ENCODE measurements around the gene PLCZ1.

Gene PLCZ1

DNA sequence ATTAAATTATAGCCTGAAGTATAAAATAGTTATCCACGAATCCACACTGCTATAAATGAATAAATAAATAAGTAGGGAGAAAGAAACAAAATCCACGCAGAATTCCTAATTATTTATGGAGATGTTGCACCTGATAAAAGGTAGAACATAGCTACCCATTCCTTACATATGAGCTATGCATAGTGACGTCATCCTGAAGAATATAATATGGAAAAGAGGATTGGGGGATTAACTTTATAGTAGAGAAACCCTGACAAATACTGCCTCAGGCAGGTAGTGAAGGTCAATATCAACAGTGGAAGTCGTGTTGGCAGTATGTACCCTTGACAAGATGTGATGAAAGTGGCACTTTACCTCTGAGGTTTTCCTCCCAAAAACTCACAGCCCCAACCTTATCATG, 82.5 kb downstream of the PLCZ1 start:
- no peak overlapping the region for H3K4me3 ChIP-seq (ENCODE audit: low read length)
- H3K36me3 ChIP-seq (ENCODE audit: insufficient read depth, low read length) = no peaks in the 10 kb centered on the region
- no peak overlapping the region for H3K4me2 ChIP-seq (ENCODE audit: low read length)
- no peaks in the 10 kb centered on the region for H3K4me1 ChIP-seq (ENCODE audit: control insufficient read depth, insufficient read depth, low read length)
- H3K9ac ChIP-seq (ENCODE audit: low read depth, low read length) = no peak overlapping the region
- H3K27me3 ChIP-seq (ENCODE audit: control insufficient read depth, insufficient read depth, low read length) = no peaks in the 10 kb centered on the region
- H3K9me3 ChIP-seq (replicated peaks; ENCODE audit: low read length) = no peaks in the 10 kb centered on the region

DNA sequence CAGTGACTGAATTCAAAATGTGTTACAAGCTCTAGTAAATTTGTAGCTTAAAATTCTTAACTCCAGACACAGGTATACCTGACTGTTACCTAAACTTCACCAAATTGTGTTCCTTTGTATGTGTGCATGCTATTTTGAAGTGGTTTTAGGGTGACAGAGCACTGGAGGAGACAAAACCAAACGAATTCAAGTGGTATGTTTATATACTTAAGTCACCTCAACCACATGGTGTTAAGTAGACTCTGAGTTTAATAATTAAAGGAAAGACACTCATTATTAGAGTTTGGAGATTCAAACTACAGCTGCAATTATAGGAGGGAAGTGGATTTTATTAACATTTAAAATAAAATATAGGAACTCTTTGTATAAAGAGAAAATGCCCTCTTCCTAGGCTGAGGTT, 84.3 kb downstream of the PLCZ1 start:
- Histone ChIP-seq H3K9me3 (replicated peaks; ENCODE audit: low read length) (no peaks in the 10 kb centered on the region), H3K4me1 (ENCODE audit: control insufficient read depth, insufficient read depth, low read length) (no peaks in the 10 kb centered on the region), H3K9ac (ENCODE audit: low read depth, low read length) (no peak overlapping the region), H3K4me3 (ENCODE audit: low read length) (no peak overlapping the region), H3K4me2 (ENCODE audit: low read length) (no peak overlapping the region), H3K36me3 (ENCODE audit: insufficient read depth, low read length) (no peaks in the 10 kb centered on the region), H3K27me3 (ENCODE audit: control insufficient read depth, insufficient read depth, low read length) (no peaks in the 10 kb centered on the region)

DNA sequence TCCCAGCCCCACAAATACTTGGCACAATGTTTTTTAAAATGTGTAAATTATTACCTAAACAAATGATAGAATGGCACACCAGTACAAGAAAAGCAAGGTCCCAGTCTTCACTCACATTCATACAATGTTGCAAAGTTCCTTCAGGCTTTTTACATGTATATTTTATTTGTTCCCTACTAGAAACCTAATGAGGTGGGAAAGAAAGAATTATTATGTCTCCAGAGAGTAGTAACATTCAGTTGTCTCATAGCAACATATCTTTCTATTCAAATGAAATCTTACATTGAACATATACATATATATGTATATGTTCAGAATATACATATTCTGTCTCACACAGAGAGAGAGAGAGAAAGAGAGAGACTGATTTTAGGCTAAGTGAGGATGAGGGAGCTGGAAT, 85.2 kb downstream of the PLCZ1 start:
- H3K36me3 ChIP-seq (ENCODE audit: insufficient read depth, low read length) = no peaks in the 10 kb centered on the region
- H3K27me3 ChIP-seq (ENCODE audit: control insufficient read depth, insufficient read depth, low read length) = no peaks in the 10 kb centered on the region
- H3K4me1 ChIP-seq (ENCODE audit: control insufficient read depth, insufficient read depth, low read length) = no peaks in the 10 kb centered on the region
- no peaks in the 10 kb centered on the region for H3K9me3 ChIP-seq (replicated peaks; ENCODE audit: low read length)
- H3K4me2 ChIP-seq (ENCODE audit: low read length) = no peak overlapping the region
- no peak overlapping the region for H3K4me3 ChIP-seq (ENCODE audit: low read length)
- H3K9ac ChIP-seq (ENCODE audit: low read depth, low read length) = no peak overlapping the region

DNA sequence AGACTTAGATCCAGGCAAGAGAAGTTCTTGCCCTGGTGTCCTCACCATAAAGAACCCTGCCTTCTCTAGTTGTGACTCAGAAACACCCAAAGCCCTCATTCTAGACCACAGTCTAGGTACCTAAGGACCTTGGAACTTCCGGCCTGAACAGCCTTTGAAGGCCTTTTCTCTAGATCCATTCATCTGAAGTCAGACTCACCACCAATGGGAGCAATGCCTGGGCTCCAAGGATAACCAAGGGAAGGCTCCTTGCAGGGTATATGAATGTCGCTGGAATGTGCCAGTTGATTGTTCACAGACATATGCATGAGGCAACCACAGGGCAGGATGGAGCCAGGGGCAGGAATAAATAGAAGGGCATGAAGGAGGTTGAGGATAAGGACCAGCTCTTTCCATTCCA, 86.3 kb downstream of the PLCZ1 start:
- H3K9ac ChIP-seq (ENCODE audit: low read depth, low read length) = no peak overlapping the region
- no peaks in the 10 kb centered on the region for H3K9me3 ChIP-seq (replicated peaks; ENCODE audit: low read length)
- no peaks in the 10 kb centered on the region for H3K27me3 ChIP-seq (ENCODE audit: control insufficient read depth, insufficient read depth, low read length)
- H3K4me1 ChIP-seq (ENCODE audit: control insufficient read depth, insufficient read depth, low read length) = no peaks in the 10 kb centered on the region
- no peaks in the 10 kb centered on the region for H3K36me3 ChIP-seq (ENCODE audit: insufficient read depth, low read length)
- H3K4me3 ChIP-seq (ENCODE audit: low read length) = no peak overlapping the region
- H3K4me2 ChIP-seq (ENCODE audit: low read length) = no peak overlapping the region

DNA sequence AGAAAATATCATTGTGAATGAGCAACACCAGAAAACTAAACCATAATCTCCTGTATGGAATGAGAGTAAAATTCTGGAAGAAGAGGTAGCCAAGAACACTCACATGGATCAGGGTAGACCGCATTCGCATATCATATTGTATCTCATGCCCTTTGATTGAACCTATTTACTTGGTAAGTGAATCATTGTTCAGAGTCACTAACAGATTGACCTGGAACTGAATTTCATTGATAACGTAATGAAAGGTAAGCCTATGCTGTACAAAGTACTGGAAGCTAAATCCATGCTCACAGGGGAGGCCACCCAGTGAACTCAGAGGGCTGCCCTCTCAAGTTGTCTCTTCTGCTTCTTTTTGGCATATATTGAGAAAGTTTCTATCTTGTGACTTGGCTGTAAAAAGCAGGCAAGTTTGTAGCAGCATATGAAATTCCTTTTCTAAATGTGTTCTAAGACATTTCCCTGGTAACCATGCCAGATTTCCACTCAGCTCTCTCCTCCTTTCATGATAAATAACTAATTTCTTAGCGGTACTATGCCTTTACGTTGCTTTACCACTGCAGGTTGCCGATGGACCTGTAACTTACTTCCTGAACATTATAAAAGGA, 91.4 kb downstream of the PLCZ1 start:
- Histone ChIP-seq H3K27me3 (ENCODE audit: control insufficient read depth, insufficient read depth, low read length) (no peaks in the 10 kb centered on the region), H3K9me3 (replicated peaks; ENCODE audit: low read length) (no peaks in the 10 kb centered on the region), H3K4me1 (ENCODE audit: control insufficient read depth, insufficient read depth, low read length) (no peaks in the 10 kb centered on the region), H3K4me3 (ENCODE audit: low read length) (no peak overlapping the region), H3K9ac (ENCODE audit: low read depth, low read length) (no peak overlapping the region), H3K4me2 (ENCODE audit: low read length) (no peak overlapping the region), H3K36me3 (ENCODE audit: insufficient read depth, low read length) (no peaks in the 10 kb centered on the region)

DNA sequence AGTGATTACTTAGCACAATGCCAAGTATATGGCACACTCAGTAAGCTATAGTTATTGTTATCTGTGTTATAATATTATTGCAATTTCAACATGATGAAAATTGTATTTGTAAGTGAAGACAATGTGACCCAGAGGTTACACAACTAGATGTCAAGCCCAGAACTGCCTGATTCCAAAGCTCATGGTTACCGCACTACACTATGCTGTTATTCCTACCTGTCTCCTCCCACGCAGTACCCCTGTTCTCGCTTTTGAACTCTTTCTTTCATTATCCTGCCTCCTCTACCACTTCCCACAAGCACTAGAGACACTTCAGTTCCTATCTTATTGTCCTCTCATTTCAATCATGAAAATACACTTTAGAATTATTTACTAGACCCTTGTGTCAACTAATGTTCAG, 93.2 kb downstream of the PLCZ1 start:
- no peaks in the 10 kb centered on the region for H3K27me3 ChIP-seq (ENCODE audit: control insufficient read depth, insufficient read depth, low read length)
- H3K4me2 ChIP-seq (ENCODE audit: low read length) = no peak overlapping the region
- no peaks in the 10 kb centered on the region for H3K36me3 ChIP-seq (ENCODE audit: insufficient read depth, low read length)
- no peaks in the 10 kb centered on the region for H3K4me1 ChIP-seq (ENCODE audit: control insufficient read depth, insufficient read depth, low read length)
- no peaks in the 10 kb centered on the region for H3K9me3 ChIP-seq (replicated peaks; ENCODE audit: low read length)
- no peak overlapping the region for H3K4me3 ChIP-seq (ENCODE audit: low read length)
- no peak overlapping the region for H3K9ac ChIP-seq (ENCODE audit: low read depth, low read length)

DNA sequence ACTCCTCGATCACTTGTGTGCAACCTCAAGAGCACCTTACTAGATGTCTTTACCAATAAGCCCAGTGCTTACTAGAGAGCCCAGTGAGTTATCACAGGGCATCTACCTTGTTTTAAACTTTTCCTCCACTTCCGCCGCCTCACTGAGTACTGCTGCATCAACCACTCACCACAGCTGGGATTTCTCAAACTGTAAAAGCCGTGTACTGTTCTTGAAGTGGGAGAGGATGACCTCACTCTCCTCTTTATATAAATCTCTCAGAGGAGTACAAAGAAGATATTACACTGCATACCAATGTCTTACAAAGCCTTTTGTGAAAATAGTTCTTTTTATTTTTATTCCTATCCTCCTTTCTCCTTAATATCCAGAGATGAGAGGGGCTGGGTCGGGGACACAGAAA, 94.1 kb downstream of the PLCZ1 start:
- no peaks in the 10 kb centered on the region for H3K9me3 ChIP-seq (replicated peaks; ENCODE audit: low read length)
- no peak overlapping the region for H3K9ac ChIP-seq (ENCODE audit: low read depth, low read length)
- H3K27me3 ChIP-seq (ENCODE audit: control insufficient read depth, insufficient read depth, low read length) = no peaks in the 10 kb centered on the region
- no peak overlapping the region for H3K4me2 ChIP-seq (ENCODE audit: low read length)
- H3K4me1 ChIP-seq (ENCODE audit: control insufficient read depth, insufficient read depth, low read length) = no peaks in the 10 kb centered on the region
- H3K36me3 ChIP-seq (ENCODE audit: insufficient read depth, low read length) = no peaks in the 10 kb centered on the region
- no peak overlapping the region for H3K4me3 ChIP-seq (ENCODE audit: low read length)

DNA sequence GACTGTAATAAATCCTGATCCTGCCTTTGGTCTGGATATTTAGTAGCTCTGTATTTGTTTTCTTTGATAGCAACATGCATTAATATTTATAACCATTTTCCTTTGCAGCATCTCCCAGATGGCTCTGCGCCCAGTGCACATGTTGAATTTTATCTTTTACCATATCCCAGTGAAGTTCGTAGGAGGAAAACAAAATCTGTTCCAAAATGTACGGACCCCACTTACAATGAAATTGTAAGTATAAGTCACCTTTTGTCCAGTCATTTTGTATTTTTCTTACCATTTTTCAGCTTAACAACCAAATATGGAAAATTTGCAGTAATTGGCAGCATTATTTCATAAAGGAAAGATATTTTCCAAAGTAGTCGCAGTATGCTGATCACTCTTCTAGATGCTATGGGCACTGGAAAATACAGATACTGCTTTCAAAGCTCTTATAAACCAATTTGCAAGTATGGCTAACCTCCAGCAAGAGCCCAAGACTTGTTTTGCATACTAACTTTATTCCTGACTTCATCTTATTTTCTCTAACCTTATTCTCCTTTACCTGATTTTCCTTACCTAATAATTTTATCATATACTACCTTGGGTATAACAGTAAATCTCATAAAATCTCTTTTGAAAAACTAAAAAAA, 97.4 kb downstream of the PLCZ1 start:
- Histone ChIP-seq H3K36me3 (ENCODE audit: insufficient read depth, low read length) (no peaks in the 10 kb centered on the region), H3K27me3 (ENCODE audit: control insufficient read depth, insufficient read depth, low read length) (no peaks in the 10 kb centered on the region), H3K4me3 (ENCODE audit: low read length) (no peak overlapping the region), H3K9me3 (replicated peaks; ENCODE audit: low read length) (no peaks in the 10 kb centered on the region), H3K4me2 (ENCODE audit: low read length) (no peak overlapping the region), H3K4me1 (ENCODE audit: control insufficient read depth, insufficient read depth, low read length) (no peaks in the 10 kb centered on the region), H3K9ac (ENCODE audit: low read depth, low read length) (no peak overlapping the region)

DNA sequence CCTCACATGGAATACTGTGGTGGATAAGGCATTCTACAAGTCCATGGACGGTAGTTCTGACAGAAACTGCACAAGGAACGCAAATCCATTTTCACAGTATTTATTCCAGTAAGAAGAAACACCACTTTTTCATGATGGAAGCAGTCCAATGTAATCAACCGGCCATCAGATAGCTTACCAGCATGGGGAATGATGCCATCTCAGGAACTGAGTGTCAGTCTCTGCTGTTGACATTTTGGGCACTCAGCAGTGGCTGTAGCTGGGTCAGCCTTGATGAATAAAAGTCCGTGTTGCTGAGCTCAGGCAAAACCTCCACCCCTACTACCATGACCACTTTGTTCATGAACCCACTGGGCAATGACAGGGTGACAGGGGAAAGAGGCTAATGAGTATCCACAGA, 103.4 kb downstream of the PLCZ1 start:
- Histone ChIP-seq H3K9me3 (replicated peaks; ENCODE audit: low read length) (no peaks in the 10 kb centered on the region), H3K4me3 (ENCODE audit: low read length) (no peak overlapping the region), H3K27me3 (ENCODE audit: control insufficient read depth, insufficient read depth, low read length) (no peaks in the 10 kb centered on the region), H3K9ac (ENCODE audit: low read depth, low read length) (no peak overlapping the region), H3K36me3 (ENCODE audit: insufficient read depth, low read length) (no peaks in the 10 kb centered on the region), H3K4me1 (ENCODE audit: control insufficient read depth, insufficient read depth, low read length) (no peaks in the 10 kb centered on the region), H3K4me2 (ENCODE audit: low read length) (no peak overlapping the region)
